Endothelial cell (in vitro differentiated cells): ENCODE results near the gene PGBD1. TPM values are rescaled to one million over a fixed set of nuclear protein-coding genes. Genes with fewer than 3 reads are reported as not detected.

Experiments
- DNase-seq: peaks from one replicate; pipeline ENCODE4 v3.0.0; 2021; ENCODE audit warnings: low spot score
- H3K27ac Mint-ChIP-seq: one replicate; pipeline ENCODE4 v1.8.0; 2021; ENCODE audit warnings: mixed read lengths, inconsistent platforms; ENCODE audit not compliant: unreplicated experiment
- H3K27me3 Mint-ChIP-seq: one replicate; pipeline ENCODE4 v1.8.0; 2021; ENCODE audit warnings: mild to moderate bottlenecking, moderate library complexity, mixed read lengths, inconsistent platforms; ENCODE audit not compliant: unreplicated experiment
- H3K36me3 Mint-ChIP-seq: one replicate; pipeline ENCODE4 v1.8.0; 2021; ENCODE audit warnings: mild to moderate bottlenecking, low read depth, mixed read lengths, inconsistent platforms; ENCODE audit not compliant: unreplicated experiment
- H3K4me1 Mint-ChIP-seq: one replicate; pipeline ENCODE4 v1.8.0; 2021; ENCODE audit warnings: mild to moderate bottlenecking, mixed read lengths, inconsistent platforms; ENCODE audit not compliant: unreplicated experiment
- H3K4me3 Mint-ChIP-seq: one replicate; pipeline ENCODE4 v1.8.0; 2021; ENCODE audit warnings: mild to moderate bottlenecking, mixed read lengths, inconsistent platforms; ENCODE audit not compliant: unreplicated experiment
- H3K9me3 Mint-ChIP-seq: one replicate; pipeline ENCODE4 v1.8.0; 2021; ENCODE audit warnings: mixed read lengths, inconsistent platforms; ENCODE audit not compliant: unreplicated experiment
- total RNA-seq: library from RNA; stranded (reverse); fragmentation: NEBNext Ultra II Directional; extraction: Animal tissue kit (Norgen Biotek cat#: 25700); gene quantifications from one replicate; pipeline ENCODE4 v1.2.1, GENCODE V29; 2021; ENCODE audit not compliant: unreplicated experiment
- TF ChIP-seq, protein P1 (sequence below): fragments of 200-600 bp; sonication (generic); IDR thresholded peaks from one replicate; pipeline ENCODE4 v1.5.0; 2021; ENCODE audit warnings: antibody characterized with exemption; ENCODE audit not compliant: unreplicated experiment

The PGBD1 gene
- total RNA-seq, 1 donor from 2014 or later, result 9.7 TPM

DNA sequence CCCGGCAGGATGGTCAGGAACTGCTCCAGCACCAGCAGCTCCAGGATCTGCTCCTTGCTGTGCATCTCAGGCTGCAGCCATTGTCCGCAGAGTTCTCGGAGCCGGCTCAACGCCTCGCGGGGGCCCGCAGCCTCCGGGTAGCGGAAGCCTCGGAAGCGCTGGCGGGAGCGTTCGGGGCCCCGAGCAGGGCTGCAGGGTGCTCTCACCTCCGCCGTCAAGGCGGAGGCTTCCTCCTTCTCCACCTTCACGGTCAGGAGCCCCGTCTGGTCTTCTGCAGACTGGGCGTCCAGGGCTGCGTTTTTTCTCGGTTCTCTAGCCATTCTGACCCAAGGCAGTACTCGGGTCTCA lies 29.7 kb upstream of the PGBD1 start:
- H3K9me3 Mint-ChIP-seq, result no peaks in the 10 kb centered on the region
- peaks cover 2% of the 10 kb centered on the region for H3K27me3 Mint-ChIP-seq
- H3K4me3 Mint-ChIP-seq, result peak overlapping the region; percentile 99
- H3K27ac Mint-ChIP-seq, result peak overlapping the region; percentile 74
- peaks cover 13% of the 10 kb centered on the region for H3K4me1 Mint-ChIP-seq
- peak; percentile 57 for DNase-seq
- peaks cover 1% of the 10 kb centered on the region for H3K36me3 Mint-ChIP-seq
- TF ChIP-seq, protein P1, sequence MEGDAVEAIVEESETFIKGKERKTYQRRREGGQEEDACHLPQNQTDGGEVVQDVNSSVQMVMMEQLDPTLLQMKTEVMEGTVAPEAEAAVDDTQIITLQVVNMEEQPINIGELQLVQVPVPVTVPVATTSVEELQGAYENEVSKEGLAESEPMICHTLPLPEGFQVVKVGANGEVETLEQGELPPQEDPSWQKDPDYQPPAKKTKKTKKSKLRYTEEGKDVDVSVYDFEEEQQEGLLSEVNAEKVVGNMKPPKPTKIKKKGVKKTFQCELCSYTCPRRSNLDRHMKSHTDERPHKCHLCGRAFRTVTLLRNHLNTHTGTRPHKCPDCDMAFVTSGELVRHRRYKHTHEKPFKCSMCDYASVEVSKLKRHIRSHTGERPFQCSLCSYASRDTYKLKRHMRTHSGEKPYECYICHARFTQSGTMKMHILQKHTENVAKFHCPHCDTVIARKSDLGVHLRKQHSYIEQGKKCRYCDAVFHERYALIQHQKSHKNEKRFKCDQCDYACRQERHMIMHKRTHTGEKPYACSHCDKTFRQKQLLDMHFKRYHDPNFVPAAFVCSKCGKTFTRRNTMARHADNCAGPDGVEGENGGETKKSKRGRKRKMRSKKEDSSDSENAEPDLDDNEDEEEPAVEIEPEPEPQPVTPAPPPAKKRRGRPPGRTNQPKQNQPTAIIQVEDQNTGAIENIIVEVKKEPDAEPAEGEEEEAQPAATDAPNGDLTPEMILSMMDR, result no peak

DNA sequence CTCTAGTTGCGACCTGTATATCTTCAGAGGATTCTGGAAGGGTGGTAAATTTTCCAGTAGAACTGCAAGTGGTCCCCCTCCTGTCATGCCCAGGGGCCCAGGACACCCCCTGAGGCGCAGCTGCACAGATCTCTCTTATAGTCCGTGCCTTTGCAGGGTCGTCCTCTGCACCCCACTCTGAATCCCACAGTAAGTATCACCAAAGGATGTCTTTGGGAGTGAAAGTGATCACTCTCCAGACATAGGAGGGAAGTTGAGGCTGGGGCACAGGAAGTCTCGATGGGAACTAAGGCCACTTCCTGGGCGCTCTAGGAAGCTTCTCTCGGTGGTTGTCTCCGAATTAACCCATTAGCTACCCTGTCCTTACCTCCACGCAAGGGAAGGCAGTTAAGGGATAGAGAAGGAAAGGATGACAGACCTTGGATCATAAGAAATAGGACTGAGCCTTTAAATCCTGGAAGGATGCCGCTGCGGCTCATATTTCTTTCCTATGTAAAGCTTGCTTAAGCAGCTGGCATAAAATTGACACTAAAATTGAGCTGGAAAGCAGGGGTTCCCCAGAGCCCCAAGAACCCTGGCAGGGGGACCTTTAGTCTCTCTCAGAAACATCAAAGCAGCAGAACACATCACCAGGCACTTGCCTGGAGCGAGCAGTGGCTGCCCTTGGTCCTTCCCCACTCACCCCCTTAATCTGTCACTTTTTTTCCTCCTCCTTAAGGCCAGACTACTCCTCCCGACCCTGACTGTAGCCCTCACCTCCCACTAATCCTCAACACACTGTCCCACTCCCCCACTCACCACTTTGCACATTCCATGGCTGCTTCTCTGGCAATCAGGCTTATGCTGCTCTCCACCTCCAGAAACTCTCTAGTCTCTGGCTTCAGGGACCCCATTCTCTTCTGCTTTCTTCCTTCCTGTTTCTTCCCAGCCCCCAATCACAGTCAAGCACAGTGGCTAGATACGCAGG lies 29.1 kb upstream of the PGBD1 start, which contains the start of gene ZKSCAN4:
Gene ZKSCAN4, minus strand, starts transcription at position 261 of the 967 bp plus-strand sequence. CDS start 289 bp downstream, outside the sequence.
- DNase-seq, result peak; percentile 49
- peak within 1 kb of the TSS; percentile 99 for H3K4me3 Mint-ChIP-seq
- H3K27me3 Mint-ChIP-seq, result peaks cover 2% of the 10 kb centered on the region
- H3K9me3 Mint-ChIP-seq, result no peaks in the 10 kb centered on the region
- TF ChIP-seq, protein P1, result no peak
- H3K36me3 Mint-ChIP-seq, result no peaks in the 10 kb centered on the region
- peaks cover 13% of the 10 kb centered on the region for H3K4me1 Mint-ChIP-seq
- H3K27ac Mint-ChIP-seq, result peak within 1 kb of the TSS; percentile 74

DNA sequence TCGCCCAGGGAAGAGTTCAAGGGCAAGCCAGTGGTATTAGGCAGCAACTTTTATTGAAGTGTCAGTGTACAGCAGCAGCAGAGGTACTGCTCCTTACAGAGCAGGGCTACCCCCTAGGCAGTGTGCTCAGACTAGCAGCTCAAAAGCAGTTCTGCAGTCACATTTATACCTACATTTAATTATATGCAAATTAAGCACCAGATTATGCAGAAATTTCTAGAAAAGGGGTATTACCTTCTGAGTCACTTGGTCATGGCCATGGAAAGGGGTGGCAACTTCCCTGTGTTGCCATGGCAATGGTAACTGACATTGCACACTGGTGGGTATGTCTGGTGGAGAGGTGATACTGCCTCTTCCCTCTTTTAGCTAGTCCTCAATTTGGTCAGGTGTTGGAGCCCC lies 27.3 kb upstream of the PGBD1 start:
- Mint-ChIP-seq H3K27ac (no peak overlapping the region), H3K36me3 (no peaks in the 10 kb centered on the region), H3K4me3 (no peak overlapping the region), H3K4me1 (peaks cover 13% of the 10 kb centered on the region), H3K27me3 (peaks cover 2% of the 10 kb centered on the region), H3K9me3 (no peaks in the 10 kb centered on the region)
- DNase-seq, result no peak
- TF ChIP-seq, protein P1, result no peak

DNA sequence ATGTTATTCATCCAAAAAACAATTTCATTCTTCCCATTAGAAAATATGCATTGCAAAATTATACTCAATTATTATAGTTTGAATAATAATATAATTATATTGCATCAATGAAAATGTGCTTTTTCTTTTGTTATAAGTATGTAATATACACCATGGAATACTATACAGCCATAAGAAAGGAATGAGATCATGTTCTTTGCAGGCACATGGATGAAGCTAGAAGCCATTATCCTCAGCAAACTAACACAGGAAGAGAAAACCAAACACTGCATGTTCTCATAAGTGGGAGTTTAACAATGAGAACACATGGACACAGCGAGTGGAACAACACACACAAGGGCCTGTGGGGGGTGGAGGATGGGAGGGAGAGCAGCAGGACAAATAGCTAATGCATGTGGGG lies 24.3 kb upstream of the PGBD1 start:
- Mint-ChIP-seq H3K27me3 (peaks cover 3% of the 10 kb centered on the region), H3K4me1 (peaks cover 7% of the 10 kb centered on the region), H3K4me3 (no peak overlapping the region), H3K36me3 (no peaks in the 10 kb centered on the region), H3K27ac (no peak overlapping the region), H3K9me3 (no peaks in the 10 kb centered on the region)
- TF ChIP-seq, protein P1, result no peak
- DNase-seq, result no peak
